IPS DF 4.7 (cell line): Measurements from ENCODE around the gene HLA-DOA.

Experiments
- DNase-seq: peaks from one replicate; pipeline ENCODE4 v3.0.0-alpha.2; 2013; ENCODE audit warnings: low spot score; ENCODE audit errors: extremely low read depth

Gene HLA-DOA

GRCh38 chr6:33008944-33009861, at the start of gene HLA-DOA:
Gene HLA-DOA, minus strand, starts transcription at chr6:33009591.
- peak; percentile 87 for DNase-seq

- DNase-seq, result no peak
Measured at GRCh38 chr6:33057222-33058150, 48.1 kb upstream of the HLA-DOA start.

GRCh38 chr6:33053230-33053629, 43.8 kb upstream of the HLA-DOA start:
- DNase-seq, result no peak

DNA sequence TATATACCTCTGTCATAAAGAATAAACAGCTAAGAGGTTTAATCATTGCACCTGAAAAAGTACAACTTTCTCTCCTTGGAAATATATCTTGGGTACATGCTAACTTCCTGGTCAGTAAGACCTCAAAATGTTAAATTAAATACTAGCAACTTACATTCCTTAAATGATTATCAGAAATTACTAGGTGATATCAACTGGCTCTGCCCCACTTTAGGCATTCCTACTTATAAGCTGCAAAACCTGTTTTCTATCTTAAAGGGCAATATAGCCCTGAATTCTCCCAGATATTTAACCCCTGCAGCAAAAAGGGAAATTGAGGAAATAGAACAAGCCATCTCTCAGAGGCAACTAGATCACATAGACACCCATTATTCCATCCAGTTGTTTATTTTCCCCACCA, 43.2 kb upstream of the HLA-DOA start:
- DNase-seq, result no peak

DNA sequence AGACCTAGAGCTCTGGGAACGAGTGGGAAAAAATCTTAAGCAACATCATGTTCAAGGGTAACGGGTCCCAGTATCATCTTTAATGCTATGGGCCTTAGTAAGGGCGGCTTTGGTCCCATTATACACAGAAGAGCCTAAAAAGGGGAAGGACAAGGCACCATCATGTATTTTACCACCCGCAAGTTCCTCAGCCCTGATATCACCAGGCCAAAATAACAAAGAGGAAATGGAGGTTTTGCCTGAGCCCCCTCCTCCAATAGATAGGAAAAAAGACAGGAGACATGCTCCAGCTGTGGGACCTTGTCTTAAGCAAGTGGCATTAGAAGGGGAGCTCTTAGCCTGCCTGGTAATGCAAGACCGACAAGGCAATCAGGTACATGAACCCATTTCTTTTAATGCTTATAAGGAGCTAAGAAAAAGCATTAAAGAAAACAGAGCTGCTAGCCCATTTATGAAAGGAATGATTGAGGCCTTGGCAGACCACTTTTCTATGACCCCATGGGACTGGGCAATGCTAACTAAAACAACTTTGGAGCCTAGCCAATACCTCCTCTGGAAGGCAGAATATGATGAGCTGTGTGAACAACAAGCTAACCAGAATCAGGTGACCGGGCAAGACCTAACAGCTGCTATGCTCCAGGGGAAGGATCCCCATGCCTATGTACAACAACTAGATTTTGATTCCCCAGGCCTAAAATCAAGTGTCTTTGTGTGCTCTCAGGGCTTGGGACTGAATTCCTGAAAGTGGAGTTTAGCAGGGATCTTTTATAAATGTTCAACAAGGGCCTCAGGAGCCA, 40.8 kb upstream of the HLA-DOA start:
- DNase-seq, result no peak

GRCh38 chr6:33049323-33050013, 40.1 kb upstream of the HLA-DOA start:
- DNase-seq, result no peak

DNA sequence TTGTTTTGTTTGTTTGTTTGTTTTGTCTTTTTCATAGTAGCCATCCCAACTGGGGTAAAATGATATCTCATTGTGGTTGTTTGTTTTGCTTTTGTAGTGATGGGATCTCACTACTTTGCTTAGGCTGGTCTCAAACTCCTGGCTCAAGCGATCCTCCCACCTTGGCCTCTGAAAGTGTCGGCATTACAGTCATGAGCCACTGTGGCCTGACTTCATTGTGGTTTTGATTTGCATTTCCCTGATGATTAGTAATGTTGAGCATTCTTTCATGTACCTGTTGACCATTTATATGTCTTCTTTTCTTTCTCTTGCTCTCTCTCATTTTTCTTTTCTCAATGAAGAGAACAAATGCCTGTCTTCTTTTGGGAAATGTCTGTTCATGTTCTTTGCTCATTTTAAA, 30.8 kb upstream of the HLA-DOA start:
- no peak for DNase-seq

DNA sequence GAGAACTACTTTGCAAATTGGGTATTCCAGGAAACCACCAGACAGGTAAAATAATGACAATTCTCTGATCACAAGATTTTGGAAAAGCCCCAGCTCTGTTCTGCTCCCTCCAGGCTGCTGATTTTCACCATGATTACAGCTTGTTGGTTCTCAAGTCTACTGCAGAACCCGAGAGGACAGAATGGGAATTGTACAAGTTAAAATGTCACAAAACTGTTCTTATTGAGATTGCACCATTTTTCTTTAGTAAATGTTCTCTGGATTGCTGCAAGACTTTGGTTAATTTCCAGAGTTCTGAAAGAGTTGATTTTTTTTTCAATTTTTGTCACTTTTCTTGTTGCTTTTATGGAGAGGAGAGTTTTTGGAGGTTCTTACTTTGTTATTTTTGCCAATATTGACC, 27.1 kb upstream of the HLA-DOA start:
- no peak for DNase-seq

DNA sequence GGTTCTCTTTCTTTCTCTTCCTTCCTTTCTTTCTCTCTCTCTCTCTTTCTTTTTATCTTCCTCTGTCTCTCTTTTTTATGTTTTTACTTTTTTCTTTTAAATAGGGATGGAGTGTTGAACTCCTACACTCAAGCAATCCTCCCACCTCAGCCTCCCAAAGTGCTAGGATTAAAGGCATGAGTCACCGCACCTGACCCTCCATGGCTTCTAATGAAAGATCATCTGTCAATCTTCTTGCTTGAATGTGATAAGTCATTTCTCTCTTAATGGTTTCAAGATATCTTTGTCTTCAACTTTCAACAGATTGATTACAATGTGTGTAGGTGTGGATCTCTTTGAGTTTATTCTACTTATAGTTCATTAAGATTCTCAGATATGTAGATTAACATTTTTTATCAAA, 25.2 kb upstream of the HLA-DOA start:
- no peak for DNase-seq

- DNase-seq, result no peak
Measured at GRCh38 chr6:33030245-33030644, 20.9 kb upstream of the HLA-DOA start.

DNA sequence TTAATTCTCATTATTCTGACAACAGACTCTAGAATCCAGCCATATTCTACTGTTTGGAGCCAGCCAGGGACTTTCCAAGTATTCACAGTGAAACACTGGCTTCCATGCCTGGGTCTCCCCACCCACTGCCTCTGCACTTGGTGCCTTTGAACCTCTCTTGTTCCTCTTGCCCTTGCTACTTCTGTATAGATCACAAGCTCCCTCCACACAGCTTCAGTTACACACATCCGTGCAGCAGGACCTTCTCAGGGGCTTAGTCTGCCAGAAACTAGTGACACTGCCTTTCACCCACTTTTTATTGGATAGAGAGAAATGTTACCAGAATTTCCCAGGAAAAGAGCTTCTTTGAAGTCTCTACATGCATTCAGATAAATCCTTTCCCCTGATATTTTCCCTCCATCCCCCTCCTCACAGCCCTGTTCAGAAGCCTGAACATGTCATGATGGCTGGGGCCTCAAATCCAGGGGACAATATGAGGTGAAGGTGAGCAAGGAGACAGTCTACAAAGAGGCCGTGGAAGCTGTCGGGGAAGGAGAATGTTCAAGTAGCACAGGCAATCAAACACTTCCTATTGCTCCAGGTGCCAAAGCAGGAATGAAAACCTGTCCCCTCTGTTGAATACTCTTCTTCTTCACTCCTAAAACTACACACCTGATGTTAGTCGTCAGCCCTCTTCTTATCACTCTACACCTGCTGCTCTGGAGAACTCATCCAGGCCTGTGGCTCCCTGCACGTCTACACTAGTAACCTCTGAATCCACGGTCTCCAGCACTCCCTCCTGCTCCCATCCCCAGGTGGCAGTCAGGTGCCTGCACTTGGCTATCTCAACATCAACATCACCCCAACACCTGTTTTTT, 20.2 kb upstream of the HLA-DOA start:
- DNase-seq, result no peak

GRCh38 chr6:33028220-33028849, 18.9 kb upstream of the HLA-DOA start:
- no peak for DNase-seq

GRCh38 chr6:33024521-33024920, 15.1 kb upstream of the HLA-DOA start:
- no peak for DNase-seq

DNA sequence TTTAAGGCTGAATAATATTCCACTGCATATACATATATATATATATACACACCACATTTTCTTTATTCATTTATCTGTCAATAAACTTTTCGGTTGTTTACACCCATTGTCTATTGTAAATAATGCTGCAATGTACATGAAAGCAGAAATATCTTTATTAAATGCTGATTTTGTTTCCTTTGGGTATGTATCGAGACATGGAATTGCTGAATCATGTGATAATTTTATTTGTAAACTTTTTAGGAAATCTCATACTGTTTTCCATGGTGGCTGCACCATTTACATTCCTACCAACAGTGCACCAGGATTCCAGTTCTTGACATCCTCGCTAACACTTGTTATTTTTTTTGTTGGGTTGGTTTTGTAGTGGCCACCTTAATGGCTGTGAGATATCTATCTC, 14.1 kb upstream of the HLA-DOA start:
- no peak for DNase-seq

DNA sequence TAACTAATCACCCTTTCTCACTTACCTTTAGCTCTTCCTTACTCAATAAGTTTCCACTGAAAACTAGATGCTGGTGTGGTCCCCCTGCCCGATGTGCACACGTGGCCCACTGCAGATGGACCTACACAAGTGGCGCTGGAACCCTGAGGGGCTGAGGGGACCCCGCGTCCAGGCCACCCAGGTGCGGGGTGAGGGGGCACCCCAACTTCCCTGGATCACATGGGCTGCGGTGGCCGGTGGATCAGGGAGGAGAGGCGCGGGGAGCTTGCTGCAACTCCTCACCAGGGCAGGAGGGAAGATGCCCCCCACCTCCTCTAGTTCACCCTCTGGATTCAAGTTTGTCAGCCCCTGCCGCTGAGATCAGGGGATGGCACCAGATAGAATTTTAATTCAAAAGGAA, 12.5 kb upstream of the HLA-DOA start:
- DNase-seq, result no peak

DNA sequence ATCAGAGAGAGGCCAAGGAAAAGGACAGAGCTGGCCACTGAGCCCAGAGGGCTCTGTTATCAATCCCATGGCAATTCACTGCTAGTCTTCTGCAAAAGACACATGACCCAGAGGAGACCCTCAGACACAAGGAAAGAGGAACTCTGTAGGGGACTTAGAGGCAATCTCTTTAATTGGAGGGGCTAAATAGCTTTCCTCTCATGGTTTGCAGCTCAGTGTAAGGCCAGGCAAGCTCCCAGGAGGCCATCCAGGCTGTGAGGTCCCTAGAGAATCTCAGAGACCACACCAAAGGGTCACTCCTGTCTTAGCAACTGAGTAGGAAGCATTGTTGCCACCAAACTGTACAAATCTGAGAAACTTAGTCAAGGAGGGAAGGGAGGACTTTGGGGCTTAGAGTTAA, 10.0 kb upstream of the HLA-DOA start:
- no peak for DNase-seq

- DNase-seq, result no peak
Measured at GRCh38 chr6:33018904-33019303, 9.5 kb upstream of the HLA-DOA start.

DNA sequence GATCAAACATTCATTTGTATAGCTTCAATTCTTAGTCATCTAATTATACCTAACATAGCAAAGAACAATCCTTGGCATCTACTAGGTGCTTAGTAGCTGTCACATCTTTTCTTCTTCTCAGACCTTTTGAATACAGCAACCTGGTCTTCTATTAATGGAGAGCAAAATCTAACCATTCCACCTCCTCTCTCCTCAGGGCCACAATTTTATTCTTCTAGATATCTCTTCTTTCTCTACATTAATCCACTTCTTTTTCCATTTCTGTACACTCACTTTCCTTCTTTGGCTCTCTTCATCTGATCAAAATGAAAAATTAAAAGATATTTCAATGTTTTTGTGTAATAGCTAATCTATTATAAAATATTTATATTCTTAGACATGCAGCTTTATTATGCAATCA, 9.0 kb upstream of the HLA-DOA start:
- DNase-seq, result no peak

- no peak for DNase-seq
Measured at GRCh38 chr6:33017694-33018353, 8.4 kb upstream of the HLA-DOA start.
